Measurements from ENCODE around the gene POU2AF3. TPM values are rescaled to one million over a fixed set of nuclear protein-coding genes. Genes with fewer than 3 reads are reported as not detected.

Gene POU2AF3
- total and polyA plus RNA-seq, 2 donors from 2014 or later, result 4.3 to 4.9 TPM

- Histone ChIP-seq H3K27ac (ENCODE audit: low read depth in 2 of 2, low read length in 2 of 2) (no peak overlapping the region), H3K4me1 (ENCODE audit: control insufficient read depth in 2 of 3, insufficient read depth in 2 of 3, low read depth in 1 of 3, low read length in 3 of 3) (peaks cover 0 to 18% (median 14%) of the 10 kb centered on the region in 3 donors), H3K36me3 (ENCODE audit: control insufficient read depth in 2 of 3, insufficient read depth in 3 of 3, low read length in 3 of 3) (no peaks in the 10 kb centered on the region), H3K4me3 (ENCODE audit: low read length in 3 of 3) (no peak overlapping the region), H3K9me3 (ENCODE audit: control insufficient read depth in 2 of 3, insufficient read depth in 1 of 3, low read length in 3 of 3) (no peaks in the 10 kb centered on the region), H3K27me3 (ENCODE audit: control insufficient read depth, insufficient read depth, low read length) (no peaks in the 10 kb centered on the region), H3K9ac (ENCODE audit: low read length in 3 of 3) (no peak overlapping the region)
- no peak for FAIRE-seq
- DNase-seq, result peak in 1 of 5 donors; percentile 19
- intact Hi-C loops (cut with DNase I), result no loop called here
- TF ChIP-seq CTCF (IDR thresholded peaks at IDR 0.05; ENCODE audit: borderline replicate concordance, extremely low read depth, insufficient read depth), result no peak
Observed at GRCh38 chr11:111322534-111322933, 24.2 kb downstream of the POU2AF3 start.

GRCh38 chr11:111324277-111324720 lies 26.0 kb downstream of the POU2AF3 start:
- no peak for DNase-seq
- TF ChIP-seq CTCF (IDR thresholded peaks at IDR 0.05; ENCODE audit: borderline replicate concordance, extremely low read depth, insufficient read depth), result no peak
- Histone ChIP-seq H3K9ac (ENCODE audit: low read length in 3 of 3) (no peak overlapping the region), H3K36me3 (ENCODE audit: control insufficient read depth in 2 of 3, insufficient read depth in 3 of 3, low read length in 3 of 3) (no peaks in the 10 kb centered on the region), H3K27me3 (ENCODE audit: control insufficient read depth, insufficient read depth, low read length) (no peaks in the 10 kb centered on the region), H3K4me1 (ENCODE audit: control insufficient read depth in 2 of 3, insufficient read depth in 2 of 3, low read depth in 1 of 3, low read length in 3 of 3) (peaks cover 0 to 28% (median 16%) of the 10 kb centered on the region in 3 donors), H3K4me3 (ENCODE audit: low read length in 3 of 3) (no peak overlapping the region), H3K27ac (ENCODE audit: low read depth in 2 of 2, low read length in 2 of 2) (peak overlapping the region; percentile 2 to 58), H3K9me3 (ENCODE audit: control insufficient read depth in 2 of 3, insufficient read depth in 1 of 3, low read length in 3 of 3) (no peaks in the 10 kb centered on the region)
- FAIRE-seq, result no peak
- intact Hi-C loops (cut with DNase I), result no loop called here

GRCh38 chr11:111325259-111325658 lies 26.9 kb downstream of the POU2AF3 start:
- H3K4me3 ChIP-seq (ENCODE audit: low read length in 3 of 3), result no peak overlapping the region
- intact Hi-C loops (cut with DNase I), result no loop called here
- FAIRE-seq, result no peak
- peaks cover 0 to 25% (median 14%) of the 10 kb centered on the region in 3 donors for H3K4me1 ChIP-seq (ENCODE audit: control insufficient read depth in 2 of 3, insufficient read depth in 2 of 3, low read depth in 1 of 3, low read length in 3 of 3)
- H3K9me3 ChIP-seq (ENCODE audit: control insufficient read depth in 2 of 3, insufficient read depth in 1 of 3, low read length in 3 of 3), result no peaks in the 10 kb centered on the region
- TF ChIP-seq CTCF (IDR thresholded peaks at IDR 0.05; ENCODE audit: borderline replicate concordance, extremely low read depth, insufficient read depth), result no peak
- DNase-seq, result no peak
- no peak overlapping the region for H3K9ac ChIP-seq (ENCODE audit: low read length in 3 of 3)
- H3K36me3 ChIP-seq (ENCODE audit: control insufficient read depth in 2 of 3, insufficient read depth in 3 of 3, low read length in 3 of 3), result no peaks in the 10 kb centered on the region
- no peak overlapping the region for H3K27ac ChIP-seq (ENCODE audit: low read depth in 2 of 2, low read length in 2 of 2)
- no peaks in the 10 kb centered on the region for H3K27me3 ChIP-seq (ENCODE audit: control insufficient read depth, insufficient read depth, low read length)

- no peaks in the 10 kb centered on the region for H3K27me3 ChIP-seq (ENCODE audit: control insufficient read depth, insufficient read depth, low read length)
- no peak for TF ChIP-seq CTCF (IDR thresholded peaks at IDR 0.05; ENCODE audit: borderline replicate concordance, extremely low read depth, insufficient read depth)
- no peaks in the 10 kb centered on the region for H3K36me3 ChIP-seq (ENCODE audit: control insufficient read depth in 2 of 3, insufficient read depth in 3 of 3, low read length in 3 of 3)
- DNase-seq (no peak), FAIRE-seq (no peak)
- peaks cover 0 to 13% (median 9%) of the 10 kb centered on the region in 3 donors for H3K4me1 ChIP-seq (ENCODE audit: control insufficient read depth in 2 of 3, insufficient read depth in 2 of 3, low read depth in 1 of 3, low read length in 3 of 3)
- H3K9me3 ChIP-seq (ENCODE audit: control insufficient read depth in 2 of 3, insufficient read depth in 1 of 3, low read length in 3 of 3), result no peaks in the 10 kb centered on the region
- intact Hi-C loops (cut with DNase I), result no loop called here
- H3K4me3 ChIP-seq (ENCODE audit: low read length in 3 of 3), result no peak overlapping the region
- no peak overlapping the region for H3K27ac ChIP-seq (ENCODE audit: low read depth in 2 of 2, low read length in 2 of 2)
- no peak overlapping the region for H3K9ac ChIP-seq (ENCODE audit: low read length in 3 of 3)
Observed at GRCh38 chr11:111326824-111327223, 28.5 kb downstream of the POU2AF3 start.
